Endothelial cell of hepatic sinusoid (primary cell): ENCODE results near the gene NRXN3.

Experiments
- in situ Hi-C: cut with HindIII; loops from 2 replicates; pipeline ENCODE4 v1.10.0; 2017; ENCODE audit warnings: low sequenced_read_pairs

Gene NRXN3

DNA sequence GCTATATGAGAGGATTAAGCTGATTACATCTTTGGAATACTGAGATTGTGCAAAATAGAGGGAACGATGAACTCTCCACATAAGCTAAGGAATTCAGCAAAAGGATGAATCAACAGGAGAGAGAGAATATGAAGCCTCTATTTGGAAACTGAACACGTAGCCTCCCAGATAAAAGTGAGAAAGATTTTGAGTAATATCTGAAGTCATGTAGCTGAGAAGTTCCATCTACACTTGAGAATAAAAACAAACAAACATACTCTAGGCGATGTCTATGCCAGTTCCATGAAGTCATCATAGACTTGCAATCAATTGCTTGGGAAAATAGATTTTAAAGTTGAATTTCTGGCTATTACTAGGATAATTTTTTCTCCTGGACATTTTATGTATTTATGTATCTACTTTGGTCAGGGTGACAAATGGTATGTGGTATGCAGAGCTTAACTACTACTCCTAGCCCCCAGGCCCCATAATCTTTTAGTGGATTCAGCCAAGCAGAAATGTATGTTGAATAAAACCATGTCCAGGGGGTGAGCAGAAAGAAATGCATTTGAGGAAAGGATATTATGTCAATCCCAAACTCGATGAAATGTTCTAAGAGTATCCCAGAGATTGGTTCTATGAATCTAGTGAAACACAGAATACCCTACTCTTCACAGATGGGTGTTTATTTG, 1413.7 kb downstream of the NRXN3 start:
- in situ Hi-C loops = no loop called here

DNA sequence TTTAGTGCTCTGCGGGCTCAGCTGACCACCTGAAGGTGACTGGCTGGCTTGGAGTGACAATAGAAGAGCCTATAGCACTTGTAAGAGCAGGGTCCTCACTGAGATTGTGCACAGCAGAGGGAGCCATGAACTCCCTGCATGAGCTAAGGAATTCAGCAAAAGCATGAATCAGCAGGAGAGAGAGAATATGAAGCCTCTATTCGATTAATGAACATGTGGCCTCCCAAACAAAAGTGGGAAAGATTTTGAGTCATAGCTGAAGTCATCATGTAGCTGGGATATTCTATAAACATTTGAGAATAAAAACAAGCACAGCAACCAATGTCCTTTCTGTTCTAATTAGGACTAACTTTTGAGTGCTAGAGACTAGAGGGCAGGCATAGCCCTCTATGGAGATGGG, 1414.5 kb downstream of the NRXN3 start:
- in situ Hi-C loops = no loop called here

DNA sequence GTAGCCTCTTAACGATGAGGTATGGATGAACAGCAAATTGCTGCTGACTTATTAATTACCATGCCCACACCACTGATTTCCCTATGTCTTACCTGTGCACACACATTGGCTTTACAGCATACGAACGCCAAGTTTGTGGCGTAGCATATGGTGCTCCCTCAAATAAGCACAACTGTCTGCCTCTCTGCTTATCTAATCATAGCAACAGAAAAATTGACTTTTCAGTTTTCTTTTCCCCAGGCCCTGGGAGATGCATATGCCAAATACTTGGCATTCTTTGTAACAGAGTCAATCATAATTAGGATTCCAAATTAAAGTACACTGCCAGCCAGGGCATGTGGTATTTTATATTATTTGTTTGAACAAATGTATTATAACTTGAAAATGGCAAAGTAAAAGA, 1415.7 kb downstream of the NRXN3 start:
- in situ Hi-C loops = no loop called here

DNA sequence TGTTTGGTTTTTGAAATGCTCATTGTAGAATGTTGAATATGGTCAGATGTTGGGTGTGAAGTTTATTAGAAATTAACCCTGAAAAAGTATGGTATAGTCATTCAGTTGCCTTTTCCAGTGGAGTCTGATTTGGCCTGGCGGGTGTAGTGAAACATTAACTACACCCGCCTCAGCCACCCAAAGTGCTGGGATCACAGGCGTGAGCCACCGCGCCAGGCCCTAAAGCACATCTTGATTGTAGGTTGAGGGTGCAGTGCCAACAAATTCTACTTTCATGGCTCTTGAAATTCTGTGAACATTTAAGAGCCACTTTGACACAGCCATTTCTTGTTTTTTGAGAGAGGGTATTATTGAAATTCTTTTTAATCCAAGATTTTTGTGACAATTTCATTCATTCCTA, 1416.2 kb downstream of the NRXN3 start:
- in situ Hi-C loops = no loop called here

DNA sequence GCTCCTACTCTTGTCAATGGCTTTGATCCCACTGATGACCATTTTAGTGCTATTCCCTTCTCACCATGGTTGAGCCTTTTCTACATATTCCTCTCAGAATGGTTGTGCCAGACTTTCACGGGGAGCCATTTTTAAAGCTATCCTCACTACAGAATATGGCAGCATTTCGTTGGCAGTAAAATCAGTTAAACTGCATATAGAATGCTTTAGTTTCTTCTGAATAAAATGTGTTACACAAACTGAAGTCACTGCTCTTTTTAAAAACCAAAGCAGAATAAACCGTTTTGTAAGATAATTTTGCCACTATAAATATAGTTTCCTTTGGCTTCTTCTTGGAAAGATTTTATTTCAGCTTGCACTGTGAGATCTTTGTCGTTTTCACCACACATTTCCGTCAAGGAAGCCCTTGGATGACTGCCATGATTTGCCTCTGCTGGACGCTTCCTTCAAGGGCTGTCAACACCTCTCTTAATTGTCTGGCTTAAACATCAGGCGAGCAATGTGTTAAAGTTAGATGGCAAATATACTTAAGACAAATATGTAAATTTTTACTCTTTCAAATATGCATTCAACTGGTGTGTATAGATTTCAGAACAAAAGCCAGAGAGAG, 1416.9 kb downstream of the NRXN3 start:
- in situ Hi-C loops = no loop called here

DNA sequence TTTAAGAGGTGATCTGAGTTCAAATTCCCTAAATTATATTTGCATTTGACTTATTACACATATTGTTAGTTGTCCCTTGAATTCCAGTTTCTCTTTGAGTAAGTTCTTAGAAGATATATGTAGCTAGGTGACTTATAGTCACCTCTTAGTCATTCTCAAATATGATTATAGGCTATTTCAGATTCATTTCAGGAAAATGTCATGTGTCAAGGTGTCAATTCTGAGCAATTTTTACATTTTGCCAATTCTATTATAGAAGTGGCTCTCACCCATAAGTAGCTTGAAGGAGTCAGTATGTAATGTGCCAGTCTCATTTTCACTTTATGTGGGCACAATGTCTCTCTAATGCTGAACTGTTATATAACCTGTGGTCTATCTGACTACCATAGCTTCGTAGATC, 1417.7 kb downstream of the NRXN3 start:
- in situ Hi-C loops = no loop called here

DNA sequence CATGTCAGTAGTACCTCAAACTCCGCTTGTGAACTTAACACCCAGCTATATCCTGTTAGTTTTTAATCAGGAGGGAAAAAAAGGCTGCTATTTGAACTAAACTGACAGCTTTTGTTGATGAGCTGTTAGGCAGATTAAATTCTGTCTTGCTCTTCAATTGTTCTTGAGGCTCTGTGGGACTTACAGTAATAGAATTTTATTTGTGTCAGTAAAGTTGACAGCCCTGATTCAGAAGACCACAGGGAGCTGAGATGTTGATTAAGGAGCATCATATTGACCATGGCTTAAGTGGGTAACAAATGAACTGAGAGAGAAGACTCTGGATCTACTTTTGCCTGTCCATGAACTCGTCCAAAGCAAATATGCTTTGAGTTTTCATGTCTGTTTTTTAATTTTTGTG, 1418.2 kb downstream of the NRXN3 start:
- in situ Hi-C loops = no loop called here

DNA sequence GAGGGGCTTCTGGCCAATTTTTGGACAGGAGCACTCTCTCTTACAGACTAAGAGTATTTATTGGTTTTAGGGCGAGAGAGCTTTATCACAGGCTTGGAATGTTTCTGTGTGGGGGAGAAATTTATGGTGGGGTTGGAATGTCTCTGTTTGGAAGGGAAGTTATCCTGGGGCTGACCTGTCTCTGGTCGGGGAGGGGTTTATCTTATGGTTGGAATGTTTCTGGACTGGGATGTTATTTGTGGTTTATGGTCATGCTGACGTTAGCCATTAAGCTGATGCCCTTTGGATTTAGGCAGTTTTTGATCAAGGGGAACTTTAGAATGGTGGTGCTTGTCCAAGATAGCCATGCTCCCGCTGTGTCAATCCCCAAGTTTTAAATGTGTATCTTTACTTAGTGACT, 1426.4 kb downstream of the NRXN3 start:
- in situ Hi-C loops = no loop called here

DNA sequence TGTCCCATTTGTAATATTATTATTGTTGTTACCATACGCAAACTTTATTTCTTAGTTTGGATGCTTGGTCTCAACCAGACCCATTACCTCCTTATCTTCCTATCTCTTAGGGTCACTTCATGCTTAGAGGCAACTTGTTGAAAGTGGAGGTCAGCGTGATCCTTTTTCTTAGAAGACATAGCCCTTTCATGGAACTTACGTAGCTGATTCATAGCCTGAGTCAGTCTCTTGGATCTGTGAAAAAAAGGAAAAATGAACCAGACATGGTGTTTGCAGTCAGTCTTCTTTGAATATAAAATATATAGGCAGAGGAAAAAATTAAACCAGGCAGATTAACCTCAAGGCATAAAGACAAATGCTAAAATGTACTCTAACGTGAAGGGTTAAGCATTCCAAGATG, 1427.4 kb downstream of the NRXN3 start:
- in situ Hi-C loops = no loop called here

DNA sequence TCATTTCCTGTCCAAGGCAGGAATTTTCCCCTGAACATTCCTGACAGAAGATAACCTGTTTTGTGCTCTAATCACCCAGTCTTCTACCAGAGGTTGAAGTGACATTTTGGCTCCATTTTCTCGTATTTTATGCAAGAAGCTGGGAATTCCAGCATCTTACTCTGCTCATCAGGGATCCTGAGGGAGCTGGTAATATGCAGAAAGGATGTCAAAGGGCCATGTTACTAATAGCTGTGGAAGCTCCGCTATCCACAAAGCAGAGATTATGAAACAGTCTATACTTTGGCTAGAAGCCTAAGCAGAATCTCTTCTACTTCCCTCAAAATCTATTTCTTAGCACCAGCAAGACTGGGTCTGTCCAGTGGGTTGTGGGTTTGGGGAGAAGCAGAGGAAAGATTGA, 1428.2 kb downstream of the NRXN3 start:
- in situ Hi-C loops = no loop called here

DNA sequence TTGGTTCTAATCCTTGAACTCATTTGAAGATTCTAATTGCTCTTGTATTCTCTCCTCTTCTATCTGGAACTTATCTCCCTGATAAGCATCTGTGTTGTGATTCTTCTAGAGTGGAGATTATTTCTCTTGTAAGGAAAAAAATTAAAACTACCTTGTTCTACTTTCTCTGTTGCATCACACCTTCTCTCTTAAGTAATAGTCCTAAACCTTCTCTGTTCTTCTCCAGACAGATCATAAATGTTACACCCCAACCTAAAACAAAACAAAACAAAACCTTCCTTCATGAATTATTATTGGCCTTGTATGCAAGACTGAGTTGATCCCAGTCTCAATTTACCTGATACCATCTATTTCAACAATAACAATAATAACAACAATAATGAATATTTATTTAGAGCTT, 1429.1 kb downstream of the NRXN3 start:
- in situ Hi-C loops = no loop called here

DNA sequence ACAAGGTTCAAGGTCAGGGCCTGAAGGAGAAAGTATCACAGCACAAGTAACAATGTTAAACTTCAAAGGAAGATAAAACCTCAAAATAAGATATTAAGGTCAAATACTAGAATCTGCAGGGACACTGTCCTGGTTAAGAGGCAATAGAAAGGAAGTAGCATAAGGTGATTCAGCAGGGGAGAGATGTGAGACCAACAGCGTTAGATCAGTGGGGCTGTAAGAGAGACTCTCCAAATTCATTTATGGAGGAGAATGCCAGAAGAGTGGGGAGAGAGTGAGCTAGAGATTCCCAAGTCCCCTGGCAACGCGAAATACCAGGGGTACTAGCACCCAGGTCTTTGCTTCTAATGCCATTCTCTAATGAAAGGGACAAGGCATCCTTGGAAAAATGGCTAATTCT, 1430.2 kb downstream of the NRXN3 start:
- in situ Hi-C loops = no loop called here

DNA sequence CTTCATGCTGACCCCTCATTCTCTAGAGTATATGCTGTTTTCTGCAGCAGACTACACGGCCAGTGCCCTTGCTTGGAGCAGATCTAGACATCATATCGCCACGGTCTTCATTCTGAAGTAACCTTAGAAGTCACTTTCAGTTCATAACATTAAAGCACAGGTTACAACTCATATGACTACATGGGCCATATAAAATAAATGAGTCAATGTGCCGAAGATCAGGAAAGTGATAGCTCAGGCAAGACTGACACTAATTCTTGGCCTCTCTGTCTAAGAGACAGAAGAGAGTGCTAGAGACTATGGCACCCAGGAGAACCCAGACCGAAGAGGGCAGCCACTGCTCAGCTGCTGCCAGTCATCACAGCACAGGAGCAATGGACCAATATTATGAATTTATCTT, 1431.4 kb downstream of the NRXN3 start:
- in situ Hi-C loops = no loop called here

DNA sequence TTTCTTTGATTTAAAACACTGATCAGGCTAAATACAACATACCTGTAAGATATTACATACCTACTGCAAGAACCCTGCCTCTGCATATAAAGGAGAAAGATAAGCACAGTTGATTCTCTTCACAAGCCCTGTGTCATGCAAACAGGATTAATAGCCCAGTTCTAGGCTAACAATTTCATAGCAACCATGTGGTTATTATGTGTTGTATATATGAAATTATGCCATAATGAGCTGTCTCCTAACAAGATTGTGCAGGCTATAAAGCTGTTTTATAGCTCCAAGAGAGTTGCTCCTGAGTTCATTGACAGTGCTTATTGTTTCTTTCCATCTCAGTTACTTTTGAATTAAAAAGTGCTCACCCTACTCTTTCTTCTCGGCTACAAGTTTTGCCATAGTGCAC, 1431.9 kb downstream of the NRXN3 start:
- in situ Hi-C loops = no loop called here

DNA sequence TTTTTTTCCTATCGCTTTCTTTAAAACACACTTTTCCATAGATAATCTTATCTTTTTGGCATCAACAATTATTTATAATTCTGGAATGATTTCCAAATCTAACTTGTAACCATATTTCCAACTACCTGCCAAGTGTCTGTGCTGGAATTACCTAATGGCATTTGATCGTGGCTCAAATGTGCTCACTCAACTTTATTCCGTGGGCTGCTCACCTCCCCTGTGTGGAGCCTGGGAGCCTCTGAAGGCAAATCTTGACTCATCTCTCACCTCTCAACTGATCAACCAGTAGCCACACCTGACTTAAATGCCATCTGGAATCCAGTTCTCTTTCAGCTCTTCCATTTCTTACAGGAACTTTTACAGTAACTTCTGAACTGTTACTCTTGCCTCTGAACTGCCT, 1432.6 kb downstream of the NRXN3 start:
- in situ Hi-C loops = no loop called here

DNA sequence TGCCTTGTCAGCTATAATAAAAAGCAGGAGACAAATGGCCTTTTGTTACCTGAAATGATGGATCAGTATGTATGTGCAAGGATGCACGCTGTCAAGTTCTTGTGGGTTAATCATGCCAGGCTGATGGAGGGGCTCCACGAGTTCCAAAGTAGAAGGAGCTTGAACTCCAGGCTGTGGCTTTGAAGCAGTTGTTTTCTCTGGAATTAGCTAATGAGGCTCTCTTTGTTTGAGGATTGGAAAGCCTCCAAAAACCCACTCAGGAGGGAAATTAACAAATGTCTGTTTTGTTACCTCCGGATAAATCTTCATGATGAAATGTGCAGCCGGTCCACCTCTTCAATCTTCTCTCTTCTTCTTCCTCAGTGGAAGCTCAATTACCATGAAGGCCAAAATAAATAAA, 1435.7 kb downstream of the NRXN3 start:
- in situ Hi-C loops = no loop called here

DNA sequence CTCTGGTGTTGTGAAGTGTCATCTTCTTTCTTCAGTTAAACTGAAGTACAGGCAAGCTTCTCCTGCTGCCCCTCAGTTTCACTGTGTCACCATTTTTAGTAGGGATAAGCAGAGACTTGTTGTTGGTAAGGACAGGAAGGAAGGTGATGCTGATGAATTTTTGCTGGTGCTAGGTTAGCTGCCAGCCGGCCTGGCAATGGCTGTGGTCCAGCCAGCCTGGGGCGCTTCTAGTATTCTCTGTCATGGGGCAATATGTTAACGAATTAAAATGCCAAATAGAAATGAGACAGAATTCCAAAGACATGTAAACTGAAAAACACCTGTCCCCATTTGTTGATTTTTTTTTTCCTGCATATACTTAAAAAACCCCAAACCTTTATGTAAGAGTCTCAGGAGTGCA, 1438.3 kb downstream of the NRXN3 start:
- in situ Hi-C loops = no loop called here

DNA sequence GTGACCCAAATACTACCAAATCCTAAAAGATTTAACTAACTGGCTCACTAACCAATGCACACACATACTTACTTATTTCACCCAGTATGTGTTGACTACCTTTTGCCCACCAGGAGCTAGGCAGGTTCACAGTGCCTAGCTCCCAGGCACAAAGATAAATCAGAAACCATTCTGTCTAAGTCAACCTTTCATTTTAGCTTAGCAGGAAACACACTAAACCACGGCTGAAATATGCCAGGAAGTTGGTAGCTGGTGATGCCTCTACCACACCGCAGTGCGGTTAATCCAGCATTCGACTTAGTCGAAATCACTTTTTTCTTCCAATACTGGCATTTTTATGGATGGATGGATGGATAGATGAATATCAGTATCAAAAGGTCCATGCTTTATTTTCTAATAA, 1443.5 kb downstream of the NRXN3 start:
- in situ Hi-C loops = no loop called here

DNA sequence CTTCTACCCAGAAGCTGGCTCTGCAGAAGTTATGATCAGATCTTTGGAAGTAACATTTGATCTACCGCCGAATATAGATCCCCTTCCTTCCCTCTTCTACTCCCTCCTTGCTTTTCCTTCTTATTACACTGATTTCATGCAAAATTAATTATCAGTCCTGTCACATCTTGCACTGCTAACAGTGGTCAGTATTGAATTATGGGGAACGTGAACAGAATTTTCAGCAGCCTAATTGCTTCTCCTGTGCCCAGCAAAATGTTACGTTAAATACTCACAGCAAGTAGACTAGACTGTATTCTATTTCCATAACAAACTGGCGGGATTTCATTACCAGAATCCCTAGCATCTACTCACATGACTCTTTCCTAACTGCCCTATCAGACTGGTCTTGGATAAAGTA, 1444.3 kb downstream of the NRXN3 start:
- in situ Hi-C loops = no loop called here

DNA sequence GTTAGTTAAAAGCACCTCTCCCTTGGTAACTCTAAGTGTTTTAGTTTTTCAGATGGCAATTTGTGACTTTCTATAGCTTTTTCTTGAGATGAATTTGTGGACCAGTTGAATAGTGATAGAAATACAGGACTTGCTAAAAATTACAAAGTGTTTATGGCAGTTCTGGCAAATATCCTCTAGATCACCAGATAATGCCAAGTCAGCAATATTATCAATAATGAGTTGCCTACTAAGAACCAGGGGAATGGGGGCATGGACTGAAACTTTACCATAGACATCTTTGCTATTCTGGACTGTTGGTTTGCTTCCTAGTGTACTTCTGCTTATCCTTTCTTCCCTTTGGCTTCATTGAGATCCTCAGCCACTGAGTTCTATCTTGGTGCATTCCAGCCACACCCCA, 1456.9 kb downstream of the NRXN3 start:
- in situ Hi-C loops = no loop called here

DNA sequence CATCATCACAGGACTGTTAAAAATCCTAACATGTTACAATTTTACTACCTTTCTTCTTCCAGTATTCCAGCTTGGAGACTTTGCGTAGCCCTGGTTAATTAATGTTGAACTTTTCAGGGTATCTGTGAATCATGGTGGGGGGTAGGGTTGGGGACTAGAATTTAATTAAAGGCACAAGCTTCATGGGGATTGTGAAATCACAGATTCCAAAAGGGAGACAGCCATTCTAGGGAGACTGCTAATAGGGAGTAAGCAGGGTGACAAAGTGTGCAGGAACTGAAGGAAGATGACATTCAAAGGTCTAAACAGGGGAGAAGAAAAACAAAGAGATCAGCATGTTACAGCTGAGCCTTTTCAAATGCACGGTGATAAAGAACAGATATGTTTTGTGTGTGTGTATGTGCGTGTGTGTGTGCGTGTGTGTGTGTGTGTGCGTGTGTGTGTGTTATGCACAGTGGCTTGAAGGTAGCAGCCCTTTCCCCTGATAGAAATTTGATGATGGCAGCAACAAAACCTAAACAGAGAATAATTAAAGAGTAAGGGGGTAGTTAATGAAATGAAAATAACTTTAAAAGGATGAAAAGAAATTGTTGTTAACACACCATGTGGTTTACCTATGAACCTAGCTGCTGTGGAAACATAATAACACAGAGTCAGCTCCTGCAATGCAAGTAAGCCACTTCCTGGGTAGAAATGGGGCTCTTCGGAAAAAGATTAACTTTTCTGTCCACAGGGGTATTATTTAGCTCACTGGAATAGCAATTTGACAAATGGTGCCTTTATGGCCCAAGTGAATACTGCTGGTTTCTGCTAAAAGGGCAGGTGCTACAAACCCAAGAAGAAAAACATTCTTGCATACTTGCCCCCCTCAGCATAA, 1459.5 kb downstream of the NRXN3 start:
- in situ Hi-C loops = no loop called here

DNA sequence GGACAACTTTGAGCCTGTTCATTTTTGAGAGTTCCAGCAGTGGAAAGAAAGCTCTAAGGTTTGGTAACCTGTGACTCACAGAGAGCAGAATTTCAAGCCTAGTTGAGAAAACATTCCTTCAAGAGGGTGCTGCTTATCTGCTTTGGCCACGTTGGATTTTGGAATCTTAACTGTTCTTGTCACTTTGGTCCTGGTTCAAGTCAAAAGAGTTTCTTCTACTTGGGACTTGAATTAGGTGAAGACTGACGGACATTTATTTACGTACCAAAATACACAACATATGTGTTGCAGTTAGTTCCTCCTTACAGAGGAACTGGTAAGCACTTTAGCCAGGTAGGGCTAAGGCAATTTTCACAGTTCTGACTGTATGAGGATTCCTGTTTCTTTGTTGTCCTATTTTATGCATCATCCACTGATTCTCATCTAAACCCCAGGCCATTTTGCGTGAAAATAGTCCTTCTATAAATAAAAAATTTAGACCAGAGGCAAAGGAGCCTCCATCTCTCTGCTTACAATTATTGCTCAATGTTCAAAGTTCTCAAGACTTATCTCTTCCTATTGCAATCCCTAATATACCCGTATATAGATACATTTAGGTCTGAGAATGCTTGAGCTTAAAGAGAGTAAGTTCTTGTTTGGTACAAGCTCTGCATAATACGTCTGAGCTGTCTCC, 1460.3 kb downstream of the NRXN3 start:
- in situ Hi-C loops = no loop called here
